H9 (cell line): Measurements from ENCODE around the gene NADSYN1. TPM values are rescaled to one million over a fixed set of nuclear protein-coding genes. Genes with fewer than 3 reads are reported as not detected.
A peak's percentile ranks its signal among the peaks of the same experiment; 100 is the strongest.

ENCODE experiments used
- DNase-seq: peaks from one replicate; pipeline ENCODE4 v3.0.0-alpha.2; 2017
- H2AFZ ChIP-seq: one replicate; pipeline ENCODE4 v1.6.1; 2013; ENCODE audit warnings: mild to moderate bottlenecking, low read length, control low read depth, moderate library complexity
- H2AK5ac ChIP-seq: 2 replicates; pipeline ENCODE4 v1.6.1; 2013; ENCODE audit warnings: low read length, control low read depth, mixed read lengths; ENCODE audit not compliant: insufficient read length
- H2BK120ac ChIP-seq: one replicate; pipeline ENCODE4 v1.6.1; 2013; ENCODE audit warnings: low read depth, mild to moderate bottlenecking, low read length, control low read depth, inconsistent platforms; ENCODE audit not compliant: poor library complexity, severe bottlenecking
- H2BK12ac ChIP-seq: 2 replicates; pipeline ENCODE4 v1.6.1; 2013; ENCODE audit warnings: low read length, control low read depth, mixed read lengths, low read depth; ENCODE audit not compliant: insufficient read length
- H2BK15ac ChIP-seq: 2 replicates; pipeline ENCODE4 v1.6.1; 2013; ENCODE audit warnings: low read depth, low read length, control low read depth
- H2BK20ac ChIP-seq: one replicate; pipeline ENCODE4 v1.6.1; 2013; ENCODE audit warnings: low read depth, mild to moderate bottlenecking, low read length, control low read depth, inconsistent platforms; ENCODE audit not compliant: poor library complexity, severe bottlenecking
- H2BK5ac ChIP-seq: 2 replicates; pipeline ENCODE4 v1.6.1; 2013; ENCODE audit warnings: low read length, control low read depth, mixed read lengths; ENCODE audit not compliant: insufficient read length
- H3K14ac ChIP-seq: 2 replicates; pipeline ENCODE4 v1.6.1; 2013; ENCODE audit warnings: low read length, control low read depth; ENCODE audit not compliant: insufficient read depth
- H3K18ac ChIP-seq: 2 replicates; pipeline ENCODE4 v1.6.1; 2013; ENCODE audit warnings: low read depth, mild to moderate bottlenecking, mixed read lengths, low read length, control low read depth; ENCODE audit not compliant: insufficient read length
- H3K23ac ChIP-seq: 2 replicates; pipeline ENCODE4 v1.6.1; 2013; ENCODE audit warnings: low read length, control low read depth, mixed read lengths, low read depth; ENCODE audit not compliant: insufficient read length
- H3K23me2 ChIP-seq: 2 replicates; pipeline ENCODE4 v1.6.1; 2013; ENCODE audit warnings: low read depth, mild to moderate bottlenecking, mixed read lengths, low read length, control low read depth; ENCODE audit not compliant: insufficient read length, poor library complexity, severe bottlenecking
- H3K27ac ChIP-seq: 2 replicates; pipeline ENCODE4 v1.5.1; 2013; ENCODE audit warnings: low read length, control low read depth, mixed read lengths, low read depth; ENCODE audit not compliant: insufficient read length
- H3K27me3 ChIP-seq: 2 replicates; pipeline ENCODE4 v1.6.1; 2013; ENCODE audit warnings: low read length, control low read depth, inconsistent platforms; ENCODE audit not compliant: insufficient read depth
- H3K4ac ChIP-seq: 2 replicates; pipeline ENCODE4 v1.6.1; 2013; ENCODE audit warnings: low read depth, mild to moderate bottlenecking, control low read depth, inconsistent platforms, low read length, moderate library complexity
- H3K4me1 ChIP-seq: 2 replicates; pipeline ENCODE4 v1.6.1; 2013; ENCODE audit warnings: low read length, control low read depth, inconsistent platforms; ENCODE audit not compliant: insufficient read depth
- H3K4me2 ChIP-seq: 2 replicates; pipeline ENCODE4 v1.6.1; 2013; ENCODE audit warnings: low read length, control low read depth, mixed read lengths; ENCODE audit not compliant: insufficient read length, insufficient read depth
- H3K56ac ChIP-seq: 2 replicates; pipeline ENCODE4 v1.6.1; 2013; ENCODE audit warnings: low read depth, mild to moderate bottlenecking, mixed read lengths, low read length, control low read depth; ENCODE audit not compliant: insufficient read length
- H3K79me1 ChIP-seq: 2 replicates; pipeline ENCODE4 v1.6.1; 2013; ENCODE audit warnings: low read depth, mild to moderate bottlenecking, moderate library complexity, low read length, control low read depth, inconsistent platforms; ENCODE audit not compliant: insufficient read depth, poor library complexity, severe bottlenecking
- H3K79me2 ChIP-seq: 2 replicates; pipeline ENCODE4 v1.6.1; 2013; ENCODE audit warnings: low read length, control low read depth, inconsistent platforms; ENCODE audit not compliant: insufficient read depth
- H3K9ac ChIP-seq: 2 replicates; pipeline ENCODE4 v1.6.1; 2013; ENCODE audit warnings: low read length, control low read depth, mixed read lengths; ENCODE audit not compliant: insufficient read length; ENCODE audit errors: extremely low read depth
- H3K9me3 ChIP-seq: one replicate; pipeline ENCODE4 v1.6.1; 2013; ENCODE audit warnings: low read depth, low read length, inconsistent platforms; ENCODE audit not compliant: control insufficient read depth
- H3T11ph ChIP-seq: one replicate; pipeline ENCODE4 v1.6.1; 2013; ENCODE audit warnings: mild to moderate bottlenecking, low read length, control low read depth, inconsistent platforms
- H4K20me1 ChIP-seq: one replicate; pipeline ENCODE4 v1.6.1; 2013; ENCODE audit not compliant: control insufficient read depth, insufficient read length, insufficient read depth
- H4K5ac ChIP-seq: 2 replicates; pipeline ENCODE4 v1.6.1; 2013; ENCODE audit warnings: low read depth, mild to moderate bottlenecking, mixed read lengths, low read length, control low read depth; ENCODE audit not compliant: insufficient read length
- H4K8ac ChIP-seq: replicated peaks from 2 replicates; pipeline ENCODE4 v1.6.1; 2013; ENCODE audit warnings: low read length, control low read depth, mixed read lengths, low read depth; ENCODE audit not compliant: insufficient read length
- H4K91ac ChIP-seq: 2 replicates; pipeline ENCODE4 v1.6.1; 2013; ENCODE audit warnings: low read depth, mild to moderate bottlenecking, moderate library complexity, mixed read lengths, low read length, control low read depth; ENCODE audit not compliant: insufficient read length
- H3K27ac Mint-ChIP-seq, 3 experiments: 2 replicates in 2 of 3; 3 replicates in 1 of 3; pipeline ENCODE4 v1.8.0; 2020 to 2021; ENCODE audit warnings: mixed read lengths in 3 of 3, mild to moderate bottlenecking in 1 of 3, moderate library complexity in 1 of 3
- H3K27me3 Mint-ChIP-seq: 2 replicates; pipeline ENCODE4 v1.8.0; 2021; ENCODE audit warnings: low read depth, mild to moderate bottlenecking, moderate library complexity, mixed read lengths
- H3K36me3 Mint-ChIP-seq, 3 experiments: 2 replicates in 2 of 3; 3 replicates in 1 of 3; pipeline ENCODE4 v1.8.0; 2020 to 2021; ENCODE audit warnings: low read depth in 3 of 3, mixed read lengths in 3 of 3; ENCODE audit not compliant: insufficient read depth in 1 of 3
- H3K4me1 Mint-ChIP-seq, 2 experiments: 2 replicates each; pipeline ENCODE4 v1.8.0; 2020; ENCODE audit warnings: mixed read lengths in 2 of 2
- H3K4me3 Mint-ChIP-seq, 2 experiments: 2 replicates in 1 of 2; 3 replicates in 1 of 2; pipeline ENCODE4 v1.8.0; 2020 to 2021; ENCODE audit warnings: mild to moderate bottlenecking in 2 of 2, mixed read lengths in 2 of 2, moderate library complexity in 1 of 2
- H3K9me3 Mint-ChIP-seq, 2 experiments: 2 replicates in 1 of 2; 3 replicates in 1 of 2; pipeline ENCODE4 v1.8.0; 2020; ENCODE audit warnings: mild to moderate bottlenecking in 2 of 2, mixed read lengths in 2 of 2, moderate library complexity in 1 of 2
- CTCF ChIP-seq: fragments of 200-600 bp; sonication (generic); conservative IDR thresholded peaks from 3 replicates; pipeline ENCODE4 v1.8.0; 2021; ENCODE audit warnings: antibody characterized with exemption, mild to moderate bottlenecking
- WGBS: extraction: QIAGEN DNeasy Blood & Tissue Kit; methylation state at CpG from one replicate; pipeline ENCODE4 v1.1.7; 2013; ENCODE audit warnings: missing lambda C conversion rate, low lambda C conversion rate, mixed read lengths; ENCODE audit not compliant: insufficient read length; ENCODE audit errors: extremely low coverage; 5-methylcytosine and 5-hydroxymethylcytosine counted together
- total RNA-seq: library from RNA; stranded (reverse); gene quantifications from 2 replicates; pipeline ENCODE4 v1.2.1, GENCODE V29; 2021

Gene NADSYN1
- total RNA-seq, 1 experiment from 2014 or later, result 44.2 TPM

- Histone ChIP-seq H4K8ac (no peak overlapping the region), H3K18ac (no peak overlapping the region), H3K27ac (no peak overlapping the region), H3K4ac (no peak overlapping the region), H3T11ph (no peak overlapping the region), H3K23me2 (no peaks in the 10 kb centered on the region), H2BK20ac (no peak overlapping the region), H3K27me3 (no peaks in the 10 kb centered on the region), H2BK12ac (no peak overlapping the region), H3K4me1 (no peaks in the 10 kb centered on the region), H3K9ac (no peak overlapping the region), H4K20me1 (no peaks in the 10 kb centered on the region), H3K79me2 (no peaks in the 10 kb centered on the region), H3K79me1 (no peaks in the 10 kb centered on the region), H3K23ac (no peak overlapping the region), H3K9me3 (no peaks in the 10 kb centered on the region), H2AFZ (no peak overlapping the region), H2BK15ac (no peak overlapping the region), H4K5ac (no peak overlapping the region), H2AK5ac (no peak overlapping the region), H3K56ac (no peak overlapping the region), H3K4me2 (no peak overlapping the region), H4K91ac (no peak overlapping the region), H2BK5ac (no peak overlapping the region), H3K14ac (no peak overlapping the region), H2BK120ac (no peak overlapping the region)
- Mint-ChIP-seq H3K27ac (peak overlapping the region in 1 of 3 experiments; percentile 52; a peak in 1 of 7 replicates), H3K4me1 (no peaks in the 10 kb centered on the region), H3K36me3 (no peaks in the 10 kb centered on the region), H3K9me3 (peaks cover 0 to 4% of the 10 kb centered on the region in 2 experiments; a peak in 1 of 5 replicates), H3K4me3 (no peak overlapping the region), H3K27me3 (no peaks in the 10 kb centered on the region)
- DNase-seq, result no peak
- WGBS, result no CpG with 5 or more reads among the region's 10 CpGs
- TF ChIP-seq CTCF, result no peak
Observed at GRCh38 chr11:71519546-71519945, 66.5 kb downstream of the NADSYN1 start.
